Mammary epithelial cell (primary cell): Measurements from ENCODE around the gene KRTAP5-7.

Experiments
- EZH2 ChIP-seq: IDR thresholded peaks from 2 replicates; pipeline ENCODE4 v1.6.1; 2012; ENCODE audit warnings: low read length, inconsistent platforms, borderline replicate concordance
- TF ChIP-seq, protein P1 (sequence below), 2 donors: IDR thresholded peaks in 1 of 2; conservative IDR thresholded peaks in 1 of 2; 2 replicates each; pipeline ENCODE4 v1.5.1; 2011 to 2012; ENCODE audit warnings: inconsistent platforms in 2 of 2, low read length in 2 of 2, mild to moderate bottlenecking in 2 of 2, control low read depth in 1 of 2, low read depth in 1 of 2; ENCODE audit not compliant: insufficient read depth in 1 of 2; ENCODE audit errors: extremely low read depth in 1 of 2

DNA sequence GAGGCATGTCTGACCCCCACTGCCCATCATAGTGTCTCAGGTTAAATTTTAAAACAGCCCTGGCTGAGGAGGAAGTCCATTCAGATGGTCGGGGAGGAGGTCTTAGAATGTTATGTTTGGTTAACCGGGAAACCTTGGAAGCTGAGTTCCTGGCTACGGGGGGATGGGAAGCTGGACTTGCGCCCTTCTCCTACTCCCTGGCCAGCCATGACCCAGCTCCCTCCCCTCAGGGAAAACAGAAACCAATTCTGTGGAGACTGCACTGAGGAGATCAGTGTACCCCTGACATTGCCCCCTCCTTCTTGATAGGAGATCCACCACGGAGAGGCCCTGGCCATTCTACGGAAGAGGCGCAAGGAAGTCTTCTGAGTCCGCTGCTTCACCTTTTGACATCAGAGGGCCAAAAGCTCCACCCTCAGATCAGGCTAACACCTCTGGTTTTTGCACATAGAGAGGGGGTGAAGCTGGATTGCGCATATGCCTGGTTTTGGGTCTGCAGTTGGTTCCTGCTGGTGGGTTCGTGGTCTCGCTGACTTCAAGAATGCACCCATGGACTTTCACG lies 18.4 kb downstream of the KRTAP5-7 start:
- TF ChIP-seq, protein P1, sequence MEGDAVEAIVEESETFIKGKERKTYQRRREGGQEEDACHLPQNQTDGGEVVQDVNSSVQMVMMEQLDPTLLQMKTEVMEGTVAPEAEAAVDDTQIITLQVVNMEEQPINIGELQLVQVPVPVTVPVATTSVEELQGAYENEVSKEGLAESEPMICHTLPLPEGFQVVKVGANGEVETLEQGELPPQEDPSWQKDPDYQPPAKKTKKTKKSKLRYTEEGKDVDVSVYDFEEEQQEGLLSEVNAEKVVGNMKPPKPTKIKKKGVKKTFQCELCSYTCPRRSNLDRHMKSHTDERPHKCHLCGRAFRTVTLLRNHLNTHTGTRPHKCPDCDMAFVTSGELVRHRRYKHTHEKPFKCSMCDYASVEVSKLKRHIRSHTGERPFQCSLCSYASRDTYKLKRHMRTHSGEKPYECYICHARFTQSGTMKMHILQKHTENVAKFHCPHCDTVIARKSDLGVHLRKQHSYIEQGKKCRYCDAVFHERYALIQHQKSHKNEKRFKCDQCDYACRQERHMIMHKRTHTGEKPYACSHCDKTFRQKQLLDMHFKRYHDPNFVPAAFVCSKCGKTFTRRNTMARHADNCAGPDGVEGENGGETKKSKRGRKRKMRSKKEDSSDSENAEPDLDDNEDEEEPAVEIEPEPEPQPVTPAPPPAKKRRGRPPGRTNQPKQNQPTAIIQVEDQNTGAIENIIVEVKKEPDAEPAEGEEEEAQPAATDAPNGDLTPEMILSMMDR (conservative IDR thresholded peaks at IDR 0.05 in 1 of 2, IDR thresholded peaks at IDR 0.05 in 1 of 2; ENCODE audit: extremely low read depth in 1 of 2, insufficient read depth in 1 of 2, low read depth in 1 of 2, low read length in 2 of 2): no peak
- no peak for TF ChIP-seq EZH2
